Suprapubic skin (tissue), 4 donors: Measurements from ENCODE around the gene SLC11A2.

Source experiments
- EP300 ChIP-seq: sonication (generic); formaldehyde crosslinking; IDR thresholded peaks from one replicate; pipeline ENCODE4 v1.6.1; 2017; ENCODE audit warnings: antibody characterized with exemption
- POLR2A ChIP-seq, 2 donors: fragments of 450-650 bp; IDR thresholded peaks; one replicate each; pipeline ENCODE4 v1.6.1; 2017; ENCODE audit warnings: antibody characterized with exemption in 2 of 2, mild to moderate bottlenecking in 2 of 2, moderate library complexity in 2 of 2
- POLR2AphosphoS5 ChIP-seq, 3 donors: sonication (generic); formaldehyde crosslinking; IDR thresholded peaks; one replicate each; pipeline ENCODE4 v1.6.1; 2017; ENCODE audit warnings: antibody characterized with exemption in 3 of 3
- TF ChIP-seq, protein P1 (sequence below), 2 donors: fragments of 200-600 bp in 1 of 2; fragments of 450-650 bp in 1 of 2; sonication (generic) in 1 of 2; IDR thresholded peaks; one replicate each; pipeline ENCODE4 v1.5.1; 2016 to 2019; ENCODE audit warnings: antibody characterized with exemption in 2 of 2, mild to moderate bottlenecking in 1 of 2, moderate library complexity in 1 of 2

DNA sequence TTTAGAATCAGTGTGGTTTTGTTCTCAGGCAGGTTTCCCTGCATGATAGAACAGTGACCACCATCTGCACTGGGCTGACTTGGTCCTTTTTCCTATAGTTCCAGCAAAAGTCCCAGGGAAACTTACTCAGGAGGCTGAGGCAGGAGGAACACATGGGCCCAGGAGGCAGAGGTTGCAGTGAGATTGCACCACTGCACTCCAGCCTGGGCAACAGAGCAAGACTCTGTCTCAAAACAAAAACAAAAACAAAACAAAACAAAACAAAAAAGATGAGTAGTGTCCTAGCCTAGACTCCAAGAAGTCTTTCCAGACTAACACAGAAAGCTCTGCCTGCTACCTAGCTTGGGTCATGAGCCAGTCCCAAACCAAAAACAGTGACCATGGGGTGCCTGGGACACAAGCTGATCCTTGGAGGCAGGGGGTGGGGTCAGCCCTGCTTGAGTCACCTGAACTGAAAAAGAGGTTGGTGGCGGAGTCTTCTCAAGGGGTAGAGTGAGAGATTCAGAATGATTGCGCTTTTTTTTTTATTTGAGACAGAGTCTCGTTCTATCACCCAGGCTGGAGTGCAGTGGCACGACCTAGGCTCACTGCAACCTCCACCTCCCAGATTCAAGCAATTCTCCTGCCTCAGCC is 7.4 kb upstream of the SLC11A2 start:
- no peak for TF ChIP-seq POLR2AphosphoS5 (IDR thresholded peaks at IDR 0.05)
- no peak for TF ChIP-seq POLR2A (IDR thresholded peaks at IDR 0.05)
- TF ChIP-seq, protein P1, sequence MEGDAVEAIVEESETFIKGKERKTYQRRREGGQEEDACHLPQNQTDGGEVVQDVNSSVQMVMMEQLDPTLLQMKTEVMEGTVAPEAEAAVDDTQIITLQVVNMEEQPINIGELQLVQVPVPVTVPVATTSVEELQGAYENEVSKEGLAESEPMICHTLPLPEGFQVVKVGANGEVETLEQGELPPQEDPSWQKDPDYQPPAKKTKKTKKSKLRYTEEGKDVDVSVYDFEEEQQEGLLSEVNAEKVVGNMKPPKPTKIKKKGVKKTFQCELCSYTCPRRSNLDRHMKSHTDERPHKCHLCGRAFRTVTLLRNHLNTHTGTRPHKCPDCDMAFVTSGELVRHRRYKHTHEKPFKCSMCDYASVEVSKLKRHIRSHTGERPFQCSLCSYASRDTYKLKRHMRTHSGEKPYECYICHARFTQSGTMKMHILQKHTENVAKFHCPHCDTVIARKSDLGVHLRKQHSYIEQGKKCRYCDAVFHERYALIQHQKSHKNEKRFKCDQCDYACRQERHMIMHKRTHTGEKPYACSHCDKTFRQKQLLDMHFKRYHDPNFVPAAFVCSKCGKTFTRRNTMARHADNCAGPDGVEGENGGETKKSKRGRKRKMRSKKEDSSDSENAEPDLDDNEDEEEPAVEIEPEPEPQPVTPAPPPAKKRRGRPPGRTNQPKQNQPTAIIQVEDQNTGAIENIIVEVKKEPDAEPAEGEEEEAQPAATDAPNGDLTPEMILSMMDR (IDR thresholded peaks at IDR 0.05), result no peak
- TF ChIP-seq EP300, result no peak
